HCT116 (cell line): ENCODE results near the gene DLG5. TPM values are rescaled to one million over a fixed set of nuclear protein-coding genes. Genes with fewer than 3 reads are reported as not detected.
A peak's percentile ranks its signal among the peaks of the same experiment; 100 is the strongest.

Experiments
- ATAC-seq: fragments of 200-7000 bp; cut with Tn5 transposase; 2 replicates; pipeline ENCODE4 v1.9.1; 2020; ENCODE audit warnings: mild to moderate bottlenecking, moderate library complexity
- BruUV-seq: library from RNA; stranded (reverse); fragments of 400-500 nt; replicated peaks from 2 replicates; lab custom pipeline; 2021; lab: Mats Ljungman, UMichigan
- CTCF ChIA-PET: fragments of 300-600 bp; sonication (Branson Sonifier 250); formaldehyde crosslinking; loops from one replicate; lab custom pipeline; 2021; ENCODE audit warnings: antibody characterized with exemption; lab: Charles Lee
- POLR2A ChIA-PET: fragments of 300-600, 350-600 bp; sonication (Branson Sonifier 250); formaldehyde crosslinking; loops from one replicate; lab custom pipeline; 2021; ENCODE audit warnings: antibody characterized with exemption; lab: Charles Lee
- RAD21 ChIA-PET, 2 experiments: fragments of 300-600 bp; sonication (Branson Sonifier 250); formaldehyde crosslinking; loops; one replicate each; lab custom pipeline; 2023; ENCODE audit warnings: low total read pairs in 2 of 2; ENCODE audit not compliant: uncharacterized antibody in 2 of 2, unreplicated experiment in 2 of 2, low non-redundant PET in 1 of 2; lab: Charles Lee
- DNase-seq: peaks from one replicate; pipeline ENCODE4 v3.0.0-alpha.2; 2010; ENCODE audit warnings: low read depth, low spot score
- H2AFZ ChIP-seq: fragments of 200-600 bp; shearing (Covaris generic), sonication (generic); 2 replicates; pipeline ENCODE4 v1.6.1; 2017; ENCODE audit warnings: low read depth, mixed run types, mixed read lengths, antibody characterized with exemption, low read length; ENCODE audit not compliant: poor library complexity, severe bottlenecking
- H3K27ac ChIP-seq: 2 replicates; pipeline ENCODE4 v1.5.1; 2012; ENCODE audit warnings: low read depth, low read length
- H3K27me3 ChIP-seq: fragments of 200-600 bp; sonication (generic); 2 replicates; pipeline ENCODE4 v1.6.1; 2016; ENCODE audit warnings: mixed run types, low read length, mixed read lengths; ENCODE audit not compliant: insufficient read depth
- H3K36me3 ChIP-seq, 2 experiments: fragments of 200-500 bp in 1 of 2; fragments of 200-600 bp in 1 of 2; sonication (Bioruptor generic) in 1 of 2; sonication (generic) in 1 of 2; 2 replicates each; pipeline versions ENCODE4 v1.5.1 to v1.6.1; 2014 to 2016; ENCODE audit warnings: low read length in 2 of 2, inconsistent platforms in 1 of 2, mixed read lengths in 1 of 2, mixed run types in 1 of 2; ENCODE audit not compliant: insufficient read depth in 2 of 2, control insufficient read depth in 1 of 2
- H3K4me1 ChIP-seq, 2 experiments: fragments of 200-600 bp in 1 of 2; sonication (generic) in 1 of 2; 2 replicates each; pipeline versions ENCODE4 v1.5.1 to v1.6.1; 2012 to 2017; ENCODE audit warnings: low read length in 2 of 2, inconsistent platforms in 1 of 2, mild to moderate bottlenecking in 1 of 2, mixed read lengths in 1 of 2, mixed run types in 1 of 2, moderate library complexity in 1 of 2; ENCODE audit not compliant: insufficient read depth in 2 of 2, control insufficient read depth in 1 of 2
- H3K4me2 ChIP-seq: fragments of 200-600 bp; sonication (generic); 2 replicates; pipeline ENCODE4 v1.6.1; 2017; ENCODE audit warnings: mixed run types, low read length, mixed read lengths
- H3K4me3 ChIP-seq, 2 experiments: fragments of 200-600 bp in 1 of 2; sonication (generic) in 1 of 2; replicated peaks in 1 of 2; 2 replicates each; pipeline ENCODE4 v1.5.1; 2011 to 2016; ENCODE audit warnings: low read length in 2 of 2, control low read depth in 1 of 2, low read depth in 1 of 2, mild to moderate bottlenecking in 1 of 2, mixed read lengths in 1 of 2, mixed run types in 1 of 2
- H3K79me2 ChIP-seq: fragments of 200-600 bp; sonication (generic); 2 replicates; pipeline ENCODE4 v1.6.1; 2017; ENCODE audit warnings: mild to moderate bottlenecking, mixed run types, low read length, moderate library complexity, mixed read lengths; ENCODE audit not compliant: insufficient read depth
- H3K9ac ChIP-seq: fragments of 200-600 bp; sonication (generic); 2 replicates; pipeline ENCODE4 v1.6.1; 2016; ENCODE audit warnings: low read length, mixed read lengths
- H3K9me2 ChIP-seq: fragments of 200-600 bp; sonication (generic), shearing (Covaris generic); 2 replicates; pipeline ENCODE4 v1.6.1; 2017; ENCODE audit warnings: mixed run types, mild to moderate bottlenecking, moderate library complexity; ENCODE audit not compliant: insufficient read depth
- H3K9me3 ChIP-seq, 2 experiments: fragments of 200-500 bp in 1 of 2; fragments of 200-600 bp in 1 of 2; sonication (Bioruptor generic) in 1 of 2; sonication (generic) in 1 of 2; 2 replicates each; pipeline ENCODE4 v1.6.1; 2014 to 2017; ENCODE audit warnings: low read length in 2 of 2, mixed read lengths in 2 of 2, inconsistent platforms in 1 of 2, low read depth in 1 of 2, mild to moderate bottlenecking in 1 of 2, mixed run types in 1 of 2, moderate library complexity in 1 of 2; ENCODE audit not compliant: control insufficient read depth in 1 of 2, insufficient read depth in 1 of 2
- H4K20me1 ChIP-seq: fragments of 200-600 bp; sonication (generic), shearing (Covaris generic); 2 replicates; pipeline ENCODE4 v1.6.1; 2017; ENCODE audit warnings: mixed run types, mild to moderate bottlenecking, moderate library complexity; ENCODE audit not compliant: insufficient read depth
- CBX3 ChIP-seq: IDR thresholded peaks from 2 replicates; pipeline ENCODE4 v1.6.1; 2012; ENCODE audit warnings: low read depth
- EGR1 ChIP-seq: IDR thresholded peaks from 2 replicates; pipeline ENCODE4 v1.6.1; 2012; ENCODE audit warnings: low read depth
- ELF1 ChIP-seq: IDR thresholded peaks from 2 replicates; pipeline ENCODE4 v1.6.1; 2012; ENCODE audit warnings: low read depth, borderline replicate concordance
- EZH2 ChIP-seq: fragments of 200-600 bp; sonication (generic); IDR thresholded peaks from 2 replicates; pipeline ENCODE4 v1.6.1; 2017; ENCODE audit warnings: antibody characterized with exemption, mixed run types
- FOSL1 ChIP-seq: IDR thresholded peaks from 2 replicates; pipeline ENCODE4 v1.6.1; 2012; ENCODE audit warnings: low read depth
- MAX ChIP-seq: IDR thresholded peaks from 2 replicates; pipeline ENCODE4 v1.6.1; 2012
- POLR2A ChIP-seq: IDR thresholded peaks from 2 replicates; pipeline ENCODE4 v1.7.0; 2011; ENCODE audit warnings: borderline replicate concordance; ENCODE audit not compliant: insufficient read depth, insufficient read length; ENCODE audit errors: extremely low read depth
- POLR2AphosphoS5 ChIP-seq: IDR thresholded peaks from 2 replicates; pipeline ENCODE4 v1.6.1; 2011; ENCODE audit warnings: mild to moderate bottlenecking, low read depth, low read length, moderate library complexity
- RAD21 ChIP-seq: IDR thresholded peaks from 2 replicates; pipeline ENCODE4 v1.6.1; 2012; ENCODE audit warnings: low read depth, mild to moderate bottlenecking
- SIN3A ChIP-seq: IDR thresholded peaks from 2 replicates; pipeline ENCODE4 v1.6.1; 2012; ENCODE audit warnings: low read depth
- TCF7L2 ChIP-seq: IDR thresholded peaks from 2 replicates; pipeline ENCODE4 v1.7.0; 2011; ENCODE audit warnings: borderline replicate concordance, inconsistent platforms; ENCODE audit not compliant: insufficient read depth, insufficient read length; ENCODE audit errors: extremely low read depth
- YY1 ChIP-seq: IDR thresholded peaks from 2 replicates; pipeline ENCODE4 v1.6.1; 2011; ENCODE audit warnings: low read length, low read depth, moderate library complexity, mild to moderate bottlenecking; ENCODE audit not compliant: insufficient replicate concordance; ENCODE audit errors: extremely low read depth
- ZFX ChIP-seq: fragments of 450-650 bp; IDR thresholded peaks from 2 replicates; pipeline ENCODE4 v1.6.1; 2017
- ZNF274 ChIP-seq: fragments of 200-500 bp; sonication (Bioruptor generic); IDR thresholded peaks from 2 replicates; pipeline ENCODE4 v1.6.1; 2014; ENCODE audit warnings: mild to moderate bottlenecking, low read depth, low read length, inconsistent platforms
- intact Hi-C: fragments of 100-400 bp; cut with micrococcal nuclease; formaldehyde crosslinking; loops from 2 replicates; pipeline ENCODE4 v1.10.0; 2022
- total RNA-seq: library from RNA; stranded (reverse); gene quantifications from one replicate; pipeline ENCODE4 v1.2.1, GENCODE V29; 2021; ENCODE audit not compliant: unreplicated experiment
- TF ChIP-seq, protein P1 (sequence below), 3 experiments: fragments of 200-600 bp in 1 of 3; sonication (generic) in 1 of 3; IDR thresholded peaks in 2 of 3; conservative IDR thresholded peaks in 1 of 3; 2 replicates each; pipeline ENCODE4 v1.5.1; 2012 to 2017; ENCODE audit warnings: low read depth in 2 of 3, low read length in 2 of 3, antibody characterized with exemption in 1 of 3, borderline replicate concordance in 1 of 3, control low read depth in 1 of 3, mild to moderate bottlenecking in 1 of 3, mixed read lengths in 1 of 3, mixed run types in 1 of 3, moderate library complexity in 1 of 3; ENCODE audit not compliant: insufficient read depth in 1 of 3
- TF ChIP-seq, protein P2 (sequence below): IDR thresholded peaks from 2 replicates; pipeline ENCODE4 v1.6.1; 2012

The DLG5 gene
- total RNA-seq, 1 experiment from 2014 or later = 44.8 TPM

DNA sequence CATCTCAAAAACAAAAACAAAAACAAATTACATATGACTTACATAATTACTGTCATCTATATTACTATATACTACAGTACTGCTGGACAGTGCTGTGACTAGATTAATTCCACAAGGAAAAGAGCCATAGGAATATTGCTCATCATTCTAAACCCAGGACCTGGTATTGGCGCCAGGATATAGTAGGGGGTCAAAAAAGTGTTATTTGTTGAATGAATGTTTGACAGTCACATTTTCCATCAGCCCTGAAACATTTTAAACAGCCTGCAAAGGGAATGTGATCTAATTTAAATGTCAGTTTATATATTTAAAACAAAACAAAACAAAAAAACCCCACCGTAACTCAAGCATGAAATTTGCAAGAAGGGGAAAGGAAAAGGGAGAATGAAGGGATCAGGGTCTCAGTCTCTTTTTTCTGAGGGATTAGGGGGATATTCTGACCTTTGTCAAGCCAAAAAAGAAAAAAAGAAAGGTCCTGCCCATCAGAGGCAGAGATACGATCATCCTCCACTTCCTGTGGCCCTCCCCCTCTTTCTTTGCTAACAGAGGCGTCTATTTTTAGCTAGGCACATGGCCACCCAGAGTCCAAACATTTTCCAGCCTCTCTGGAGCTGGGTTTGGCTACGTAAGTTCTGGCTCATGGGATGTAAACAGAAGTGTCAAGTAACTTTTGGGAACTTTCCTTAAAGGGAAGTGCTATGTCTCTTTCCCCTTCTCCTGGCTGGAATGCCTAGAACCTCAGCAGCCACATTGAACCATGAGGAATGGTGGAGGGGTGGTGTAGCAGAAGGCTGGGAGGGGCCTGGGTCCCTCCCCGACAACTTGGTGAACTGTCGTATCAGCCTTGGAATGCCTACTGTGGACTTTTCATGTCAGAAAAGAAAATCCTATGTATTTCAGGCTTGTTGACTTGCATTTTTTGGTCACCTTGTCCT is 44.6 kb upstream of the DLG5 start:
- H3K4me1 ChIP-seq = peaks cover 16 to 24% of the 10 kb centered on the region in 2 experiments
- CTCF ChIA-PET = interaction anchor here (1.0 kb wide), 1 partner anchor 63 kb away, joined by 4 read pairs; no protein-coding TSS in a partner anchor
- POLR2A ChIA-PET = no interaction called here
- ATAC-seq = peak; percentile 43; the same call in 1 of the 2 replicates
- intact Hi-C loops = no loop called here
- H3K27ac ChIP-seq = peak overlapping the region; percentile 38; the same call in 1 of the 2 replicates
- H3K27me3 ChIP-seq = no peaks in the 10 kb centered on the region
- peaks cover 2 to 4% of the 10 kb centered on the region in 2 experiments; a peak in 1 of 4 replicates for H3K36me3 ChIP-seq
- no peak overlapping the region for H2AFZ ChIP-seq
- no peaks in the 10 kb centered on the region for H3K9me2 ChIP-seq
- H3K4me2 ChIP-seq = peak overlapping the region; percentile 29
- H3K4me3 ChIP-seq = no peak overlapping the region
- H4K20me1 ChIP-seq = no peaks in the 10 kb centered on the region; the same call in 1 of the 2 replicates
- H3K9me3 ChIP-seq = no peaks in the 10 kb centered on the region
- RAD21 ChIA-PET = no interaction called here
- no TSS peak for BruUV-seq
- peak overlapping the region; percentile 29 for H3K9ac ChIP-seq
- H3K79me2 ChIP-seq = no peaks in the 10 kb centered on the region
- DNase-seq = no peak
- TF ChIP-seq ELF1 = no peak
- peak; percentile 75 for TF ChIP-seq MAX
- TF ChIP-seq YY1 = no peak

DNA sequence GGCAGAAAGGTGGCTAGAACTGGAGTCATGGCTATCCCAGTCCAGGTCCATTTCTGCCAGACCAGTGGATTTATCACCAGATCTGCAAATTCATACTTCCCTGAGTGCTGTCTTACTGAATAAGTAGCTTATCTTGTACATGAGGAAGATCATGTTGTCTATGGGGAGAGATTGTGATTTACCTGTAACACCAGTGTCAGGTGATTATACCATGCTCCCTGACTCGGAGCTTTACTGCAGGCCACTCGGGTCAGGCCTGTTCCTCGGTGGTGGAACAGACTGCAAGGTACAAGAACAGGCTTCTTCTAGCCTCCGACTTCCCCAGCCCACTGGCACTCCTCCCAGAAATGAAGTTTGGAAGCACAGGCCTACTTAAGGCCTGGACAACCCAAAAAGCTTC is 42.6 kb upstream of the DLG5 start:
- ChIA-PET RAD21 (no interaction called here), CTCF (no interaction called here), POLR2A (interaction anchor here (2.4 kb wide), 1 partner anchor 20 kb away, joined by 7 read pairs; no protein-coding TSS in a partner anchor)
- no peak overlapping the region for H3K4me2 ChIP-seq
- H3K4me3 ChIP-seq = no peak overlapping the region
- peaks cover 2% of the 10 kb centered on the region in 2 experiments; a peak in 1 of 4 replicates for H3K9me3 ChIP-seq
- H3K27me3 ChIP-seq = no peaks in the 10 kb centered on the region
- H3K9me2 ChIP-seq = no peaks in the 10 kb centered on the region
- H3K27ac ChIP-seq = no peak overlapping the region
- ATAC-seq (no peak), DNase-seq (no peak)
- no peaks in the 10 kb centered on the region for H3K79me2 ChIP-seq
- intact Hi-C loops = no loop called here
- 0 out of 4 replicates have a peak, but pooled peaks cover 0 to 4% of the 10 kb centered on the region in 2 experiments for H3K36me3 ChIP-seq
- no peaks in the 10 kb centered on the region for H4K20me1 ChIP-seq
- no TSS peak for BruUV-seq
- no peak overlapping the region for H3K9ac ChIP-seq
- H3K4me1 ChIP-seq = peaks cover 11 to 24% of the 10 kb centered on the region in 2 experiments; a peak in 3 of 4 replicates
- no peak overlapping the region for H2AFZ ChIP-seq
- TF ChIP-seq, protein P1, sequence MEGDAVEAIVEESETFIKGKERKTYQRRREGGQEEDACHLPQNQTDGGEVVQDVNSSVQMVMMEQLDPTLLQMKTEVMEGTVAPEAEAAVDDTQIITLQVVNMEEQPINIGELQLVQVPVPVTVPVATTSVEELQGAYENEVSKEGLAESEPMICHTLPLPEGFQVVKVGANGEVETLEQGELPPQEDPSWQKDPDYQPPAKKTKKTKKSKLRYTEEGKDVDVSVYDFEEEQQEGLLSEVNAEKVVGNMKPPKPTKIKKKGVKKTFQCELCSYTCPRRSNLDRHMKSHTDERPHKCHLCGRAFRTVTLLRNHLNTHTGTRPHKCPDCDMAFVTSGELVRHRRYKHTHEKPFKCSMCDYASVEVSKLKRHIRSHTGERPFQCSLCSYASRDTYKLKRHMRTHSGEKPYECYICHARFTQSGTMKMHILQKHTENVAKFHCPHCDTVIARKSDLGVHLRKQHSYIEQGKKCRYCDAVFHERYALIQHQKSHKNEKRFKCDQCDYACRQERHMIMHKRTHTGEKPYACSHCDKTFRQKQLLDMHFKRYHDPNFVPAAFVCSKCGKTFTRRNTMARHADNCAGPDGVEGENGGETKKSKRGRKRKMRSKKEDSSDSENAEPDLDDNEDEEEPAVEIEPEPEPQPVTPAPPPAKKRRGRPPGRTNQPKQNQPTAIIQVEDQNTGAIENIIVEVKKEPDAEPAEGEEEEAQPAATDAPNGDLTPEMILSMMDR (IDR thresholded peaks at IDR 0.05 in 2 of 3, conservative IDR thresholded peaks at IDR 0.05 in 1 of 3; ENCODE audit: borderline replicate concordance in 1 of 3, insufficient read depth in 1 of 3, low read depth in 2 of 3, low read length in 2 of 3) = no peak
- TF ChIP-seq FOSL1 (no peak), RAD21 (no peak), CBX3 (no peak), POLR2A (no peak), ZNF274 (no peak), ELF1 (no peak), EGR1 (no peak), EZH2 (no peak), POLR2AphosphoS5 (no peak), SIN3A (no peak), TCF7L2 (no peak), YY1 (no peak), ZFX (no peak)
- TF ChIP-seq, protein P2, sequence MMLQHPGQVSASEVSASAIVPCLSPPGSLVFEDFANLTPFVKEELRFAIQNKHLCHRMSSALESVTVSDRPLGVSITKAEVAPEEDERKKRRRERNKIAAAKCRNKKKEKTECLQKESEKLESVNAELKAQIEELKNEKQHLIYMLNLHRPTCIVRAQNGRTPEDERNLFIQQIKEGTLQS = no peak
